Panc1 (cell line): Measurements from ENCODE around the gene CACNA2D3. TPM values are rescaled to one million over a fixed set of nuclear protein-coding genes. Genes with fewer than 3 reads are reported as not detected.
A peak's percentile ranks its signal among the peaks of the same experiment; 100 is the strongest.

Source experiments
- ATAC-seq: fragments of 200-7000 bp; cut with Tn5 transposase; 2 replicates; pipeline ENCODE4 v1.9.1; 2020; ENCODE audit warnings: mild to moderate bottlenecking, moderate library complexity
- BruUV-seq: library from RNA; stranded (reverse); fragments of 400-500 nt; replicated peaks from 2 replicates; lab custom pipeline; 2021; lab: Mats Ljungman, UMichigan
- CTCF ChIA-PET: fragments of 300-600 bp; sonication (Branson Sonifier 250); formaldehyde crosslinking; loops from one replicate; lab custom pipeline; 2022; ENCODE audit warnings: antibody characterized with exemption; lab: Charles Lee
- POLR2A ChIA-PET: fragments of 300-600 bp; sonication (Branson Sonifier 250); formaldehyde crosslinking; loops from one replicate; lab custom pipeline; 2022; ENCODE audit warnings: antibody characterized with exemption; lab: Charles Lee
- DNase-seq: peaks from one replicate; pipeline ENCODE4 v3.0.0-alpha.2; 2010; ENCODE audit warnings: low read depth, low spot score
- H3K27ac ChIP-seq: 2 replicates; pipeline ENCODE4 v1.5.1; 2011; ENCODE audit warnings: mild to moderate bottlenecking, low read length, inconsistent platforms
- H3K27me3 ChIP-seq: fragments of 200-500 bp; sonication (Bioruptor generic); 2 replicates; pipeline ENCODE4 v1.6.0; 2014; ENCODE audit warnings: low read length, inconsistent platforms; ENCODE audit not compliant: control insufficient read depth, insufficient read depth
- H3K36me3 ChIP-seq: fragments of 200-500 bp; sonication (Bioruptor generic); 2 replicates; pipeline ENCODE4 v1.5.1; 2014; ENCODE audit warnings: inconsistent platforms, mild to moderate bottlenecking, low read length, moderate library complexity; ENCODE audit not compliant: control insufficient read depth, insufficient read depth
- H3K4me1 ChIP-seq: 2 replicates; pipeline ENCODE4 v1.5.1; 2011; ENCODE audit warnings: inconsistent platforms, mild to moderate bottlenecking, low read length, moderate library complexity; ENCODE audit not compliant: control insufficient read depth, insufficient read depth
- H3K4me3 ChIP-seq, 2 experiments: 2 replicates each; pipeline ENCODE4 v1.5.1; 2011 to 2012; ENCODE audit warnings: low read depth in 2 of 2, low read length in 2 of 2, mild to moderate bottlenecking in 2 of 2, inconsistent platforms in 1 of 2, moderate library complexity in 1 of 2
- H3K9me3 ChIP-seq: fragments of 200-500 bp; sonication (Bioruptor generic); 2 replicates; pipeline ENCODE4 v1.5.1; 2014; ENCODE audit warnings: low read depth, mild to moderate bottlenecking, inconsistent platforms, low read length, moderate library complexity; ENCODE audit not compliant: control insufficient read depth, insufficient read depth
- CTCF ChIP-seq: fragments of 450-650 bp; IDR thresholded peaks from 2 replicates; pipeline ENCODE4 v1.5.1; 2017; ENCODE audit warnings: mild to moderate bottlenecking
- POLR2AphosphoS5 ChIP-seq: IDR thresholded peaks from 2 replicates; pipeline ENCODE4 v1.6.1; 2012; ENCODE audit warnings: mild to moderate bottlenecking, low read depth, low read length, moderate library complexity
- SIN3A ChIP-seq: IDR thresholded peaks from 2 replicates; pipeline ENCODE4 v1.6.1; 2012; ENCODE audit warnings: low read depth, mild to moderate bottlenecking, low read length, moderate library complexity, borderline replicate concordance; ENCODE audit not compliant: insufficient read depth
- TCF7L2 ChIP-seq: IDR thresholded peaks from 2 replicates; pipeline ENCODE4 v1.6.1; 2011; ENCODE audit warnings: mild to moderate bottlenecking, low read depth, low read length, inconsistent platforms
- in situ Hi-C: cut with HindIII; loops from 2 replicates; pipeline ENCODE4 v1.10.0; 2016; ENCODE audit warnings: low sequenced_read_pairs, low pct_unique_long_range_greater_than_20kb
- intact Hi-C: fragments of 100-400 bp; cut with micrococcal nuclease; formaldehyde crosslinking; loops from one replicate; pipeline ENCODE4 v1.10.0; 2022; ENCODE audit not compliant: unreplicated experiment
- total RNA-seq: library from RNA; stranded (reverse); gene quantifications from one replicate; pipeline ENCODE4 v1.2.1, GENCODE V29; 2021; ENCODE audit not compliant: unreplicated experiment
- TF ChIP-seq, protein P1 (sequence below), 2 experiments: IDR thresholded peaks; 2 replicates each; pipeline ENCODE4 v1.6.1; 2011 to 2012; ENCODE audit warnings: low read depth in 2 of 2, control low read depth in 1 of 2, low read length in 1 of 2, mild to moderate bottlenecking in 1 of 2, moderate library complexity in 1 of 2; ENCODE audit not compliant: insufficient read depth in 1 of 2

CACNA2D3 gene
- total RNA-seq, 1 experiment from 2014 or later, result 0.41 TPM

DNA sequence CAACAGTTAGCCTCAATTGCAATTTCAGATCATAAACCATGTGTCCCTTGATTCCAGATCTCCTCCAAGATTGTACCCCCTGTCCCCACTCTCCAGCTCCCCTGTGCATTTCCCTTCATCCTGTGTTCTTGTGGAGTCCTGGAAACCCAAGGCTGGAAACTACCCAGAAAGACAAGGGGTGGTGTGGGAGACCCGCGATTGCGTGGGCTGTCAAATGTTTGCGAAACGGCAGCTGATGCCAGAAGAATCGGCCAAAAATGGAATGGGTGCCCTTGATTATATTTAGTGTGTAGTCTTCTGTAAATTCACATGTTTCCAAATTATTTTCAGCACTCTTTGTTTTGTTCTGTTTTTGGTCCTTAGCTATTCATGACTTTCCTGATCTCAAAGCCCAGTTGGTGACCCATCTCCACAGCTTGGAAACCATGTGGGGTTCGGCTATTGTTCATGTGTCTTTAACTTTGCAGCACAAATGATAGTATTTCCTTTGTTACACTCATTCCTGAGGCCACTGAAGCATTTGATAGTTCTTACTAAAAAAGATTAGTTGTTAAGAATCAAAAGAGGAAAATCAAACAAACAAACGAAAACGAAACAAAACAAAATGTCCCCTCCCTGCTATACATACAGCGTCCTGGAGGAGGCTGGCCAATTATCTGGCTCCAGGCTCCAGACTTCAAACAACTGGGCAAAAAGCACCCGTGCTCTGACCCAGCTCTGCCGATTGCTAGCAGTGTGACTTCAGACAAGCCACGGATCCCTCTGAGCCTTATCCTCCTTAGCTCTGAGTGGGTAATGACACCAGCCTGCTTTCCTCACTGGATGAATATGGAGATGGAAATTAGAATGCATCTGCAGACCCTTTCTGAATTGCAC, 120.9 kb downstream of the CACNA2D3 start:
- no TSS peak for BruUV-seq
- TF ChIP-seq SIN3A, result no peak
- no peak for TF ChIP-seq CTCF
- no peak for TF ChIP-seq POLR2AphosphoS5
- TF ChIP-seq, protein P1, sequence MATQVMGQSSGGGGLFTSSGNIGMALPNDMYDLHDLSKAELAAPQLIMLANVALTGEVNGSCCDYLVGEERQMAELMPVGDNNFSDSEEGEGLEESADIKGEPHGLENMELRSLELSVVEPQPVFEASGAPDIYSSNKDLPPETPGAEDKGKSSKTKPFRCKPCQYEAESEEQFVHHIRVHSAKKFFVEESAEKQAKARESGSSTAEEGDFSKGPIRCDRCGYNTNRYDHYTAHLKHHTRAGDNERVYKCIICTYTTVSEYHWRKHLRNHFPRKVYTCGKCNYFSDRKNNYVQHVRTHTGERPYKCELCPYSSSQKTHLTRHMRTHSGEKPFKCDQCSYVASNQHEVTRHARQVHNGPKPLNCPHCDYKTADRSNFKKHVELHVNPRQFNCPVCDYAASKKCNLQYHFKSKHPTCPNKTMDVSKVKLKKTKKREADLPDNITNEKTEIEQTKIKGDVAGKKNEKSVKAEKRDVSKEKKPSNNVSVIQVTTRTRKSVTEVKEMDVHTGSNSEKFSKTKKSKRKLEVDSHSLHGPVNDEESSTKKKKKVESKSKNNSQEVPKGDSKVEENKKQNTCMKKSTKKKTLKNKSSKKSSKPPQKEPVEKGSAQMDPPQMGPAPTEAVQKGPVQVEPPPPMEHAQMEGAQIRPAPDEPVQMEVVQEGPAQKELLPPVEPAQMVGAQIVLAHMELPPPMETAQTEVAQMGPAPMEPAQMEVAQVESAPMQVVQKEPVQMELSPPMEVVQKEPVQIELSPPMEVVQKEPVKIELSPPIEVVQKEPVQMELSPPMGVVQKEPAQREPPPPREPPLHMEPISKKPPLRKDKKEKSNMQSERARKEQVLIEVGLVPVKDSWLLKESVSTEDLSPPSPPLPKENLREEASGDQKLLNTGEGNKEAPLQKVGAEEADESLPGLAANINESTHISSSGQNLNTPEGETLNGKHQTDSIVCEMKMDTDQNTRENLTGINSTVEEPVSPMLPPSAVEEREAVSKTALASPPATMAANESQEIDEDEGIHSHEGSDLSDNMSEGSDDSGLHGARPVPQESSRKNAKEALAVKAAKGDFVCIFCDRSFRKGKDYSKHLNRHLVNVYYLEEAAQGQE (IDR thresholded peaks at IDR 0.05; ENCODE audit: insufficient read depth in 1 of 2, low read depth in 2 of 2, low read length in 1 of 2), result no peak
- no peak for TF ChIP-seq TCF7L2
- ChIA-PET CTCF (interaction anchor here (0.6 kb wide), 1 partner anchor 181 kb away, joined by 3 read pairs; no protein-coding TSS in a partner anchor), POLR2A (no interaction called here)
- H3K9me3 ChIP-seq, result no peaks in the 10 kb centered on the region
- H3K27ac ChIP-seq, result no peak overlapping the region
- ATAC-seq (peak; percentile 80), DNase-seq (no peak)
- H3K4me3 ChIP-seq, result peak overlapping the region; percentile 33 to 58
- no peaks in the 10 kb centered on the region for H3K36me3 ChIP-seq
- in situ Hi-C loops, result no loop called here
- no peaks in the 10 kb centered on the region for H3K27me3 ChIP-seq
- intact Hi-C loops, result no loop called here
- H3K4me1 ChIP-seq, result no peaks in the 10 kb centered on the region

- Histone ChIP-seq H3K9me3 (no peaks in the 10 kb centered on the region), H3K4me3 (peak overlapping the region; percentile 33 to 58), H3K27ac (no peak overlapping the region), H3K27me3 (no peaks in the 10 kb centered on the region), H3K36me3 (no peaks in the 10 kb centered on the region), H3K4me1 (no peaks in the 10 kb centered on the region)
- ATAC-seq (peak; percentile 56; the same call in 1 of the 2 replicates), DNase-seq (no peak)
- CTCF ChIA-PET, result no interaction called here
- intact Hi-C loops, result no loop called here
- no TSS peak for BruUV-seq
- in situ Hi-C loops, result no loop called here
- POLR2A ChIA-PET, result no interaction called here
- TF ChIP-seq POLR2AphosphoS5 (no peak), SIN3A (no peak), CTCF (no peak), TCF7L2 (no peak)
- TF ChIP-seq, protein P1 (IDR thresholded peaks at IDR 0.05; ENCODE audit: insufficient read depth in 1 of 2, low read depth in 2 of 2, low read length in 1 of 2), result no peak
These were observed 121.8 kb downstream of the CACNA2D3 start for GRCh38 chr3:54243960-54244682.
